Uterus (tissue), 2 donors: ENCODE results near the gene CNDP2.

Experiments used
- POLR2A ChIP-seq, 2 donors: fragments of 450-650 bp; IDR thresholded peaks; one replicate each; pipeline ENCODE4 v1.6.1; 2016; ENCODE audit warnings: antibody characterized with exemption in 2 of 2, mild to moderate bottlenecking in 1 of 2, moderate library complexity in 1 of 2
- TF ChIP-seq, protein P1 (sequence below), 4 experiments: fragments of 200-600 bp in 2 of 4; fragments of 450-650 bp in 2 of 4; sonication (generic) in 2 of 4; IDR thresholded peaks; one replicate each; pipeline ENCODE4 v1.5.1; 2016 to 2019; ENCODE audit warnings: antibody characterized with exemption in 4 of 4, mild to moderate bottlenecking in 2 of 4, moderate library complexity in 1 of 4

DNA sequence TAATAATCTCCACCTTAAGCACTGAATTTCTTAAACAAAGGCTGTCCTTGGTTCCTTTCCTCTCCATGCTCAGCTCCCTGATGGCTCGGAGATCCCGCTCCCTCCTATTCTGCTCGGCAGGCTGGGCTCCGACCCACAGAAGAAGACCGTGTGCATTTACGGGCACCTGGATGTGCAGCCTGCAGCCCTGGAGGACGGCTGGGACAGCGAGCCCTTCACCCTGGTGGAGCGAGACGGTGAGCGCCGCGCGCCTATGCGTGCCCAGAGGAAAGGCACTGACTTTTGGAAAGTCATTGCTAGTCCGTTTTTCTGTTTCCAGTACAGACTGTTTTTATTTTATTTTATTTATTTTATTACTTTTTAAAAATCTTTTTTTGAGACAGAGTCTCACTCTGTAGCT, 9.6 kb downstream of the CNDP2 start:
- TF ChIP-seq, protein P1, sequence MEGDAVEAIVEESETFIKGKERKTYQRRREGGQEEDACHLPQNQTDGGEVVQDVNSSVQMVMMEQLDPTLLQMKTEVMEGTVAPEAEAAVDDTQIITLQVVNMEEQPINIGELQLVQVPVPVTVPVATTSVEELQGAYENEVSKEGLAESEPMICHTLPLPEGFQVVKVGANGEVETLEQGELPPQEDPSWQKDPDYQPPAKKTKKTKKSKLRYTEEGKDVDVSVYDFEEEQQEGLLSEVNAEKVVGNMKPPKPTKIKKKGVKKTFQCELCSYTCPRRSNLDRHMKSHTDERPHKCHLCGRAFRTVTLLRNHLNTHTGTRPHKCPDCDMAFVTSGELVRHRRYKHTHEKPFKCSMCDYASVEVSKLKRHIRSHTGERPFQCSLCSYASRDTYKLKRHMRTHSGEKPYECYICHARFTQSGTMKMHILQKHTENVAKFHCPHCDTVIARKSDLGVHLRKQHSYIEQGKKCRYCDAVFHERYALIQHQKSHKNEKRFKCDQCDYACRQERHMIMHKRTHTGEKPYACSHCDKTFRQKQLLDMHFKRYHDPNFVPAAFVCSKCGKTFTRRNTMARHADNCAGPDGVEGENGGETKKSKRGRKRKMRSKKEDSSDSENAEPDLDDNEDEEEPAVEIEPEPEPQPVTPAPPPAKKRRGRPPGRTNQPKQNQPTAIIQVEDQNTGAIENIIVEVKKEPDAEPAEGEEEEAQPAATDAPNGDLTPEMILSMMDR (IDR thresholded peaks at IDR 0.05): no peak
- no peak for TF ChIP-seq POLR2A (IDR thresholded peaks at IDR 0.05)
